Fibroblast of mammary gland (primary cell): ENCODE results near the gene PLD1.

ENCODE experiments used
- DNase-seq: peaks from one replicate; pipeline ENCODE4 v3.0.0-alpha.2; 2010; ENCODE audit warnings: low read depth
- H3K4me3 ChIP-seq: 2 replicates; pipeline ENCODE4 v1.5.1; 2011; ENCODE audit warnings: low read depth, mild to moderate bottlenecking, low read length, moderate library complexity; ENCODE audit not compliant: control insufficient read depth
- TF ChIP-seq, protein P1 (sequence below): conservative IDR thresholded peaks from 2 replicates; pipeline ENCODE4 v1.5.1; 2011; ENCODE audit warnings: low read depth, low read length, inconsistent platforms; ENCODE audit not compliant: control insufficient read depth, insufficient read depth

PLD1 gene

DNA sequence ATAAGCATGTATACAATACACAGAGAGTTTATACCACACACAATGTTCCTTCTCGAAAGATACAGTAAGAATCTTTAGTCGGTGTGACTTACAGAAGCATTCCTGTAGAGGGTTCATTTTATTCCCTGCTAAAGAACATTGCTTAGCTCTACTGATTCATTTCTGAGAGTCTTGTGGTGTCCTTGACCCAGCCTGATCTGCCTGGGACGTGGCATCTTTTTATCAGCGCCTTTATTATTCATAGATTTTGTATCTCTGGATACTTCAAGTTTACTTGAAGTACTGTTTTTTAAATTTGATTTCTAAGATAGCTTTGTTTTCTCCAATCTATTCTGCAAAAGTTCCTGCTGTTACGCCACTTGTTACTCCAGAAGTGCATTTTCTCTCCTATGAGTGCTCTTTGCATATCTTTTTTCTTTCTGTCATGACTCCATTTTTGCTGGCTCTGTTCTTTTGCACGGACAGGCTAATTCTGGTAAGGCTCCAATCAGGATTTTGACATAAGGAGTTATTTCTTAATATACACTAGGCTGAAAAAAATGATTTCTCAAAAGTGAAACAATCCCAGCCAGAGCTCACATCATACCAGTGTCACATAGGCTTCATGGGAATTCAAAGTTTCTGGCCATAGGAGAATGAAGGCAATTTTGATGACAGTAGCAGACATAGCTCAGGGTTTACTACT, 235.6 kb downstream of the PLD1 start:
- no peak overlapping the region for H3K4me3 ChIP-seq
- TF ChIP-seq, protein P1, sequence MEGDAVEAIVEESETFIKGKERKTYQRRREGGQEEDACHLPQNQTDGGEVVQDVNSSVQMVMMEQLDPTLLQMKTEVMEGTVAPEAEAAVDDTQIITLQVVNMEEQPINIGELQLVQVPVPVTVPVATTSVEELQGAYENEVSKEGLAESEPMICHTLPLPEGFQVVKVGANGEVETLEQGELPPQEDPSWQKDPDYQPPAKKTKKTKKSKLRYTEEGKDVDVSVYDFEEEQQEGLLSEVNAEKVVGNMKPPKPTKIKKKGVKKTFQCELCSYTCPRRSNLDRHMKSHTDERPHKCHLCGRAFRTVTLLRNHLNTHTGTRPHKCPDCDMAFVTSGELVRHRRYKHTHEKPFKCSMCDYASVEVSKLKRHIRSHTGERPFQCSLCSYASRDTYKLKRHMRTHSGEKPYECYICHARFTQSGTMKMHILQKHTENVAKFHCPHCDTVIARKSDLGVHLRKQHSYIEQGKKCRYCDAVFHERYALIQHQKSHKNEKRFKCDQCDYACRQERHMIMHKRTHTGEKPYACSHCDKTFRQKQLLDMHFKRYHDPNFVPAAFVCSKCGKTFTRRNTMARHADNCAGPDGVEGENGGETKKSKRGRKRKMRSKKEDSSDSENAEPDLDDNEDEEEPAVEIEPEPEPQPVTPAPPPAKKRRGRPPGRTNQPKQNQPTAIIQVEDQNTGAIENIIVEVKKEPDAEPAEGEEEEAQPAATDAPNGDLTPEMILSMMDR = no peak
- no peak for DNase-seq

- no peak for DNase-seq
- H3K4me3 ChIP-seq = no peak overlapping the region
- TF ChIP-seq, protein P1 = peak; percentile 1
These were observed 240.6 kb downstream of the PLD1 start for GRCh38 chr3:171569571-171570132.

DNA sequence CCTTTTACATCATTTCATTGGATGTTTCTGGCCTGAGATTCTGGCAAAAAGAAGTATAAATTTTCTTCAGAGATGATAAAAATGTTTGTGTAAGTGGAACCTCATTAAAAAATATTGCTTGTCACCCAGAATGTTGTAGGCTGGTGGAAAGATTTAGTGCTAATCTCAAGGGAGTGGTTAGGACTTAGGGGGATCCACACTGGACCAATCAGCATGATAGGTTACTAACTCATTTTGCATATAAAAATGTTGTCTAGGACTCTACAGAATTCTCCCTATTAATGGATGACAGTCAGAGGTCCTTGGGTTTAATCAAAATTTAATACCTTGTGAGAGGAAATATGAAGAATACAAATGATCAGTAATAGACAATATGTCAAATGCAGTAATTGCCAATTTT, 241.5 kb downstream of the PLD1 start:
- H3K4me3 ChIP-seq = no peak overlapping the region
- TF ChIP-seq, protein P1 = no peak
- DNase-seq = no peak

DNA sequence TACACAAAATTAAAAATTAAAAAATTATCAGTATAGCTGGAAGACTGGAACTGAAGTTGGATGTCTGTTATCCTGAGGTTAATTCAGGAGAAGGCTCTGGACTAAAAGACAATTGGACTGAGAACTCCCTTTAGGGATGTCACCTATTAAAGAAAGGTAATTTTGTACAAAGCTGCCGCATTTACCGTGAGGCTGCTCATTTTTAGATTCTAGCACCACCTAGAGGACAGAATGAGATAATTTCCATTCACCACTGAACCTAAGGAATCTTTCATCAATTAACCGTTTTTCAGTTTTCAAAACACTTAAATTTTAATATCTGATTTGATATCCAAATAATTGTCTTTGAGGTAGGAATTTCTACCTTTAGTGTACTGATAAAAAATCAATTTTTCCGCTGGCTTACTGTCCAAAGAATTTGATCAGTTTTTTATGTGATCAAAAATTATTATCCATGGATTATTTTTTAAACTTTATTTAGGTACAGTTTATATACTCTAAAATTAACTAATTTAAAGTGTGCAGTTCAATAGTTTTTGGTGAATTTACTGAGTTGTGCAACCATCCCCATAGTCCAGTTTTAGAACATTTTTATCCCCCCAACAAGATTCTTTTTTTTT, 243.4 kb downstream of the PLD1 start:
- DNase-seq = peak; percentile 57

GRCh38 chr3:171565481-171566058, 244.7 kb downstream of the PLD1 start:
- no peak overlapping the region for H3K4me3 ChIP-seq
- DNase-seq = peak; percentile 53
- TF ChIP-seq, protein P1 = no peak

More for the DNA sequence above, 243.4 kb downstream of the PLD1 start:
- TF ChIP-seq, protein P1 = peak; percentile 70
- no peak overlapping the region for H3K4me3 ChIP-seq

- TF ChIP-seq, protein P1 = no peak
- no peak overlapping the region for H3K4me3 ChIP-seq
- DNase-seq = no peak
These were observed 245.4 kb downstream of the PLD1 start for GRCh38 chr3:171564748-171565480.
